Activated T-helper 17 cell treated with anti-CD3 and anti-CD28 coated beads, Interleukin-2, amount 50 U/mL, for 72 hours (primary cell): ENCODE results near the gene LRRFIP1. TPM values are rescaled to one million over a fixed set of nuclear protein-coding genes. Genes with fewer than 3 reads are reported as not detected.
"Not testable (repeated sequence)": the region's sequence is repeated elsewhere in the genome, so short reads cannot be mapped to it uniquely, and the experiment has no call there.

ENCODE experiments used
- ATAC-seq: fragments of 150-1000 bp; cut with Tn5 transposase; replicated peaks from 2 replicates; pipeline ENCODE4 v1.10.0; 2021; ENCODE audit warnings: mild to moderate bottlenecking, moderate library complexity
- H3K27ac Mint-ChIP-seq: one replicate; pipeline ENCODE4 v1.8.0; 2022; ENCODE audit warnings: mixed read lengths
- H3K27me3 Mint-ChIP-seq: one replicate; pipeline ENCODE4 v1.8.0; 2022; ENCODE audit warnings: mixed read lengths
- H3K36me3 Mint-ChIP-seq: one replicate; pipeline ENCODE4 v1.8.0; 2022; ENCODE audit warnings: low read depth, mild to moderate bottlenecking, mixed read lengths
- H3K4me1 Mint-ChIP-seq: one replicate; pipeline ENCODE4 v1.8.0; 2022; ENCODE audit warnings: mixed read lengths
- H3K4me3 Mint-ChIP-seq: one replicate; pipeline ENCODE4 v1.8.0; 2022; ENCODE audit warnings: mild to moderate bottlenecking, mixed read lengths
- H3K9me3 Mint-ChIP-seq: one replicate; pipeline ENCODE4 v1.8.0; 2022; ENCODE audit warnings: mixed read lengths
- total RNA-seq, 2 donors: library from RNA; stranded (reverse); gene quantifications; one replicate each; pipeline ENCODE4 v1.2.3, GENCODE V29; 2022

The LRRFIP1 gene
- total RNA-seq, 2 donors from 2014 or later: 271 to 319 TPM

- Mint-ChIP-seq H3K4me1 (peaks cover 25% of the 10 kb centered on the region), H3K27ac (peak overlapping the region; percentile 99), H3K4me3 (peak overlapping the region; percentile 79), H3K27me3 (no peaks in the 10 kb centered on the region), H3K9me3 (no peaks in the 10 kb centered on the region), H3K36me3 (no peaks in the 10 kb centered on the region)
- no peak for ATAC-seq
These were observed 59.3 kb downstream of the LRRFIP1 start for GRCh38 chr2:237686659-237687136.

GRCh38 chr2:237688081-237688480, 60.7 kb downstream of the LRRFIP1 start:
- H3K4me1 Mint-ChIP-seq: peaks cover 25% of the 10 kb centered on the region
- H3K27me3 Mint-ChIP-seq: no peaks in the 10 kb centered on the region
- peak overlapping the region; percentile 79 for H3K4me3 Mint-ChIP-seq
- peaks cover 3% of the 10 kb centered on the region for H3K36me3 Mint-ChIP-seq
- H3K27ac Mint-ChIP-seq: peak overlapping the region; percentile 99
- ATAC-seq: no peak
- no peaks in the 10 kb centered on the region for H3K9me3 Mint-ChIP-seq

GRCh38 chr2:237688541-237688940, 61.2 kb downstream of the LRRFIP1 start:
- H3K9me3 Mint-ChIP-seq, H3K36me3 Mint-ChIP-seq, H3K27me3 Mint-ChIP-seq, ATAC-seq: not testable (repeated sequence)
- peaks cover 28% of the 10 kb centered on the region for H3K4me1 Mint-ChIP-seq
- H3K4me3 Mint-ChIP-seq: peak overlapping the region; percentile 79
- peak overlapping the region; percentile 99 for H3K27ac Mint-ChIP-seq

- peaks cover 29% of the 10 kb centered on the region for H3K4me1 Mint-ChIP-seq
- no peak for ATAC-seq
- H3K27me3 Mint-ChIP-seq: no peaks in the 10 kb centered on the region
- no peaks in the 10 kb centered on the region for H3K9me3 Mint-ChIP-seq
- peak overlapping the region; percentile 79 for H3K4me3 Mint-ChIP-seq
- peaks cover 17% of the 10 kb centered on the region for H3K36me3 Mint-ChIP-seq
- peak overlapping the region; percentile 99 for H3K27ac Mint-ChIP-seq
These were observed 62.1 kb downstream of the LRRFIP1 start for GRCh38 chr2:237689336-237690131.

- ATAC-seq: peak; percentile 1
- Mint-ChIP-seq H3K4me3 (peak overlapping the region; percentile 79), H3K4me1 (peaks cover 30% of the 10 kb centered on the region), H3K9me3 (no peaks in the 10 kb centered on the region), H3K36me3 (peaks cover 34% of the 10 kb centered on the region), H3K27ac (peak overlapping the region; percentile 99), H3K27me3 (no peaks in the 10 kb centered on the region)
These were observed 63.9 kb downstream of the LRRFIP1 start for GRCh38 chr2:237691029-237691907.

GRCh38 chr2:237691908-237692600, 64.7 kb downstream of the LRRFIP1 start:
- Mint-ChIP-seq H3K27me3 (no peaks in the 10 kb centered on the region), H3K4me1 (peaks cover 29% of the 10 kb centered on the region), H3K36me3 (peaks cover 42% of the 10 kb centered on the region), H3K9me3 (no peaks in the 10 kb centered on the region), H3K27ac (peak overlapping the region; percentile 99), H3K4me3 (peak overlapping the region; percentile 100)
- peak; percentile 57 for ATAC-seq

GRCh38 chr2:237692601-237693290, 65.4 kb downstream of the LRRFIP1 start:
- Mint-ChIP-seq H3K9me3 (no peaks in the 10 kb centered on the region), H3K36me3 (peaks cover 49% of the 10 kb centered on the region), H3K27me3 (no peaks in the 10 kb centered on the region), H3K4me3 (peak overlapping the region; percentile 100), H3K27ac (peak overlapping the region; percentile 99), H3K4me1 (peaks cover 32% of the 10 kb centered on the region)
- ATAC-seq: no peak

GRCh38 chr2:237693291-237693994, 66.1 kb downstream of the LRRFIP1 start:
- peak; percentile 55 for ATAC-seq
- Mint-ChIP-seq H3K27me3 (no peaks in the 10 kb centered on the region), H3K4me3 (peak overlapping the region; percentile 100), H3K9me3 (no peaks in the 10 kb centered on the region), H3K36me3 (peaks cover 56% of the 10 kb centered on the region), H3K27ac (peak overlapping the region; percentile 99), H3K4me1 (peaks cover 34% of the 10 kb centered on the region)

- Mint-ChIP-seq H3K27ac (peak overlapping the region; percentile 99), H3K4me3 (peak overlapping the region; percentile 100), H3K9me3 (no peaks in the 10 kb centered on the region), H3K36me3 (peaks cover 68% of the 10 kb centered on the region), H3K27me3 (no peaks in the 10 kb centered on the region), H3K4me1 (peaks cover 34% of the 10 kb centered on the region)
- no peak for ATAC-seq
These were observed 67.2 kb downstream of the LRRFIP1 start for GRCh38 chr2:237694415-237695194.

GRCh38 chr2:237695201-237695780, 67.9 kb downstream of the LRRFIP1 start:
- Mint-ChIP-seq H3K27ac (peak overlapping the region; percentile 99), H3K27me3 (no peaks in the 10 kb centered on the region), H3K4me3 (peak overlapping the region; percentile 100), H3K36me3 (peaks cover 75% of the 10 kb centered on the region), H3K4me1 (peaks cover 40% of the 10 kb centered on the region), H3K9me3 (no peaks in the 10 kb centered on the region)
- ATAC-seq: peak; percentile 13

GRCh38 chr2:237696461-237696860, 69.1 kb downstream of the LRRFIP1 start:
- Mint-ChIP-seq H3K4me1 (peaks cover 52% of the 10 kb centered on the region), H3K36me3 (peaks cover 85% of the 10 kb centered on the region), H3K9me3 (no peaks in the 10 kb centered on the region), H3K27ac (peak overlapping the region; percentile 99), H3K27me3 (no peaks in the 10 kb centered on the region), H3K4me3 (peak overlapping the region; percentile 100)
- peak; percentile 23 for ATAC-seq

GRCh38 chr2:237697586-237698357, 70.4 kb downstream of the LRRFIP1 start:
- peaks cover 60% of the 10 kb centered on the region for H3K4me1 Mint-ChIP-seq
- H3K27ac Mint-ChIP-seq: peak overlapping the region; percentile 99
- no peaks in the 10 kb centered on the region for H3K27me3 Mint-ChIP-seq
- H3K9me3 Mint-ChIP-seq: no peaks in the 10 kb centered on the region
- H3K4me3 Mint-ChIP-seq: peak overlapping the region; percentile 100
- peaks cover 99% of the 10 kb centered on the region for H3K36me3 Mint-ChIP-seq
- peak; percentile 33 for ATAC-seq
